ENCODE data around the gene LYL1.
"Not testable (repeated sequence)": the region's sequence is repeated elsewhere in the genome, so short reads cannot be mapped to it uniquely, and the experiment has no call there.

LYL1 gene

DNA sequence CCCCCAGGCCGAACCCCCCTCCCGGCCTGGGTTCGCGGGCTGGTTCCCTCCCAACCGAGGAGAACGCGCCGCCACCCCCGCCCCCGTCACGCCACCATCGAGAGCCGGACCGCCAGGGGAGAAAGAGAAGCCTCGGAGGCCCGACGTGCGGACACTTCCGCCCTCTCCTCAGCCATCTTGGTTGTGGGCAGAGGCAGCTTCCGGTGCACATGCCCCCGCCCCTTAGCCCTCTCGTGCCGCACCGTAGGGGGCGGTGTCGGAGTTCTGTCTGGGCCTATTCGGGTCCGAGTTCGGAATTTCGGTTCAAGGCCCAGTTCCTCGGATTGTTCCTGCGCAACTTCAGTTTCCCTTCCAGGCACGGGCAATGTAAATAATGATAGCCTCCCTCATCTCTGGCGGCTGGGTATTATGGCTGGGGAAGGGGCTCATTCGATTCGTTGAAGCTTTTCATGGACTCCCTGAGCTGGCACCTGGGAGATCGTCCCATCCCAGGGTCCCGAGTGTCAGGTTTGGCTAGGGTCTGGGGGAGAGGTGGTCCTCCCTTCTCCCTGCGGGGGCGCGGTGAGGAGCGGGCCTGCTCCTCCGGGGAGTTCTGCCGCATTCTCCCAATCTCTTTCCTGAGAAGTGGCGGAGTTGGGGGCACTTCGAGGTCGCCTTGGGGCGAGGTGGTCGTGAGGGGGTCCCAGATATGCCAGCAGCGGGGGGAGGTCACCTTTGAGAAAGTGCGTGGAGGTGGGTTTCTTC lies 47.7 kb upstream of the LYL1 start, which contains the start of the genes IER2 and STX10:
TSS of gene IER2 (plus strand) at position 225 of the 744 bp plus-strand sequence. CDS start 2,776 bp downstream, outside the sequence.
TSS of gene STX10 (minus strand) at position 189 of the 744 bp plus-strand sequence. CDS start 202 bp downstream, outside the sequence.
- H3K4me2 ChIP-seq (ENCODE audit: low read length, poor library complexity, severe bottlenecking) = peak within 1 kb of the TSS; percentile 85
- peak within 1 kb of the TSS; percentile 42 to 57 for H3K23ac ChIP-seq (ENCODE audit: low read length in 2 of 2)
- H3K36me3 ChIP-seq (ENCODE audit: control insufficient read depth in 1 of 2, insufficient read depth in 2 of 2, low read depth in 1 of 2, low read length in 2 of 2) = peaks cover 9 to 15% of the 10 kb centered on the region in 2 experiments
- peaks cover 18% of the 10 kb centered on the region for H3K4me1 ChIP-seq (ENCODE audit: control insufficient read depth, insufficient read depth, low read depth, low read length)
- H2BK12ac ChIP-seq (ENCODE audit: low read length in 2 of 2) = peak within 1 kb of the TSS; percentile 52 to 75
- peak within 1 kb of the TSS; percentile 79 for H2AK5ac ChIP-seq (ENCODE audit: low read length, severe bottlenecking)
- H2BK120ac ChIP-seq (ENCODE audit: low read depth, low read length) = peak within 1 kb of the TSS; percentile 97
- H3K4ac ChIP-seq (ENCODE audit: low read depth in 1 of 2, low read length in 2 of 2) = peak within 1 kb of the TSS; percentile 98
- under 1% methylated on average over 47 of the region's 51 CpGs for WGBS
- peak within 1 kb of the TSS; percentile 99 for H4K8ac ChIP-seq (ENCODE audit: low read length)
- H3K27ac ChIP-seq (ENCODE audit: low read length, poor library complexity, severe bottlenecking) = peak within 1 kb of the TSS; percentile 98
- H4K91ac ChIP-seq (ENCODE audit: low read length) = peak within 1 kb of the TSS; percentile 99
- no peaks in the 10 kb centered on the region for H3K27me3 ChIP-seq (ENCODE audit: control insufficient read depth in 1 of 2, insufficient read depth in 1 of 2, low read length in 2 of 2)
- peak within 1 kb of the TSS; percentile 97 for H2BK5ac ChIP-seq (ENCODE audit: low read depth, low read length, poor library complexity, severe bottlenecking)
- DNase-seq = peak; percentile 97
- peak within 1 kb of the TSS; percentile 84 to 98 for H3K14ac ChIP-seq (ENCODE audit: low read length in 2 of 2)
- H3K9me3 ChIP-seq (ENCODE audit: control insufficient read depth, low read length) = no peaks in the 10 kb centered on the region
- peak within 1 kb of the TSS; percentile 99 for H3K9ac ChIP-seq (ENCODE audit: low read length)
- peaks cover 14% of the 10 kb centered on the region for H3K79me1 ChIP-seq (replicated peaks; ENCODE audit: low read length, poor library complexity, severe bottlenecking)
- H3K18ac ChIP-seq (ENCODE audit: low read depth in 1 of 2, low read length in 2 of 2) = peak within 1 kb of the TSS; percentile 95 to 98
- peak within 1 kb of the TSS; percentile 55 for H2AFZ ChIP-seq (ENCODE audit: low read depth, low read length)
- peak within 1 kb of the TSS; percentile 96 for H2BK15ac ChIP-seq (ENCODE audit: low read depth, poor library complexity, severe bottlenecking)
- peak within 1 kb of the TSS; percentile 71 to 94 for H3K4me3 ChIP-seq (ENCODE audit: insufficient read depth in 1 of 2, low read depth in 1 of 2, low read length in 2 of 2)

DNA sequence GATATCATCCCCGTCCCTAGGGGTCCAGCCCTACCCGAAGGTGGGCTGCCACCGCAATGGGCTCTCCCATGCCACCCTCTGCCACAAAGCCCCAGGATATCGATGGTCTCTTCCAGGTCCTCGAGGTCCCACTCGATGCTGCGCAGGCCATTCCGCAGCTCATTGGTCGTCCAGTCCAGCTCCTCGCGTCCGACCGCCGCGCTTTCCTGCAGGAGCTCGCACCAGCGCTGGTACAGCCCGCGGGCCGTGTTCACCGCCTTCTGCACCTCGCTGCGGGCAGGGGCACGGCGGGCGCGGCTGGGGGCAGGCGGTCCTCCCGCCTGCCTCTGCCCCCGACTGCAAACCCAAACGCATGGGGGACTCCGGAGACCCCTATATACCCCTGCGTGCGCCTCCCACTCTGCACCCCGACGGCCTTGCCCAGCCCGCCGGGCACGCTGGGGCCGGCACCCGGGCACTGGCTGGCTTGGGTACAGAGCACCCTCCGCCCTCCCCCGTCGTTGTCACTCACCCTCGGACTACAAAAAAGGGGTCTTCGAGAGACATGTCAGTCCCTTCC lies 47.0 kb upstream of the LYL1 start:
- Histone ChIP-seq H2AFZ (ENCODE audit: low read depth, low read length) (peak overlapping the region; percentile 55), H3K4me3 (ENCODE audit: insufficient read depth in 1 of 2, low read depth in 1 of 2, low read length in 2 of 2) (peak overlapping the region; percentile 71 to 94), H2BK15ac (ENCODE audit: low read depth, poor library complexity, severe bottlenecking) (peak overlapping the region; percentile 63), H3K4ac (ENCODE audit: low read depth in 1 of 2, low read length in 2 of 2) (peak overlapping the region; percentile 8 to 60), H3K9me3 (ENCODE audit: control insufficient read depth, low read length) (no peaks in the 10 kb centered on the region), H3K4me1 (ENCODE audit: control insufficient read depth, insufficient read depth, low read depth, low read length) (peaks cover 16% of the 10 kb centered on the region), H4K8ac (ENCODE audit: low read length) (peak overlapping the region; percentile 82), H3K14ac (ENCODE audit: low read length in 2 of 2) (no peak overlapping the region), H3K79me1 (replicated peaks; ENCODE audit: low read length, poor library complexity, severe bottlenecking) (peaks cover 18% of the 10 kb centered on the region), H3K18ac (ENCODE audit: low read depth in 1 of 2, low read length in 2 of 2) (peak overlapping the region; percentile 84 to 86), H2BK5ac (ENCODE audit: low read depth, low read length, poor library complexity, severe bottlenecking) (no peak overlapping the region), H2BK12ac (ENCODE audit: low read length in 2 of 2) (peak overlapping the region in 1 of 2 experiments; percentile 11), H3K27ac (ENCODE audit: low read length, poor library complexity, severe bottlenecking) (no peak overlapping the region), H3K27me3 (ENCODE audit: control insufficient read depth in 1 of 2, insufficient read depth in 1 of 2, low read length in 2 of 2) (no peaks in the 10 kb centered on the region), H2AK5ac (ENCODE audit: low read length, severe bottlenecking) (no peak overlapping the region), H3K9ac (ENCODE audit: low read length) (peak overlapping the region; percentile 99), H3K36me3 (ENCODE audit: control insufficient read depth in 1 of 2, insufficient read depth in 2 of 2, low read depth in 1 of 2, low read length in 2 of 2) (peaks cover 15 to 21% of the 10 kb centered on the region in 2 experiments), H4K91ac (ENCODE audit: low read length) (peak overlapping the region; percentile 67), H3K4me2 (ENCODE audit: low read length, poor library complexity, severe bottlenecking) (peak overlapping the region; percentile 85), H2BK120ac (ENCODE audit: low read depth, low read length) (peak overlapping the region; percentile 86), H3K23ac (ENCODE audit: low read length in 2 of 2) (peak overlapping the region in 1 of 2 experiments; percentile 57)
- DNase-seq = peak; percentile 62
- WGBS = 2% methylated on average over 44 of the region's 46 CpGs

DNA sequence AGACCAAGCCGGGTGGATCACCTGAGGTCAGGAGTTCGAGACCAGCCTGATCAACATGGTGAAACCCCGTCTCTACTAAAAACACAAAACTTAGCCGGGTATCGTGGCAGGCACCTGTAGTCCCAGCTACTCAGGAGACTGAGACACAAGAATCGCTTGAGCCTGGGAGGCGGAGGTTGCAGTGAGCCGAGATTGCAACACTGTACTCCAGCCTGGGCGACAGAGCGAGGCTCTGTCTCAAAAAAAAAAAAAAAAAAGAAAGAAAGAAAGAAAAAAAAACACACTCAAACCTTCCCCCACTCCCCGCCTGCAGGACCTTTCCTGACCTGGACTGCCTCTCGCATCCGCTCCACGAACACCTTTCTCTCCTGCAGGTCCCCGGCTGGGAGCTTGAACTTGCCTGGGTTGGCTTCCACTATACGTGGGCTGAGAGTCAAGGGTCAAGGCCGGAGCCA lies 46.5 kb upstream of the LYL1 start:
- H3K4ac ChIP-seq (ENCODE audit: low read depth in 1 of 2, low read length in 2 of 2) = peak overlapping the region; percentile 8 to 60
- H3K14ac ChIP-seq (ENCODE audit: low read length in 2 of 2); H2AK5ac ChIP-seq (ENCODE audit: low read length, severe bottlenecking); H2BK12ac ChIP-seq (ENCODE audit: low read length in 2 of 2); H3K27me3 ChIP-seq (ENCODE audit: control insufficient read depth in 1 of 2, insufficient read depth in 1 of 2, low read length in 2 of 2); H2BK15ac ChIP-seq (ENCODE audit: low read depth, poor library complexity, severe bottlenecking); H3K9me3 ChIP-seq (ENCODE audit: control insufficient read depth, low read length); H2BK120ac ChIP-seq (ENCODE audit: low read depth, low read length); H2AFZ ChIP-seq (ENCODE audit: low read depth, low read length); H3K27ac ChIP-seq (ENCODE audit: low read length, poor library complexity, severe bottlenecking); H2BK5ac ChIP-seq (ENCODE audit: low read depth, low read length, poor library complexity, severe bottlenecking); DNase-seq; H4K91ac ChIP-seq (ENCODE audit: low read length): not testable (repeated sequence)
- H3K79me1 ChIP-seq (replicated peaks; ENCODE audit: low read length, poor library complexity, severe bottlenecking) = peaks cover 21% of the 10 kb centered on the region
- H3K9ac ChIP-seq (ENCODE audit: low read length) = peak overlapping the region; percentile 99
- peak overlapping the region; percentile 85 for H3K4me2 ChIP-seq (ENCODE audit: low read length, poor library complexity, severe bottlenecking)
- peak overlapping the region; percentile 84 to 86 for H3K18ac ChIP-seq (ENCODE audit: low read depth in 1 of 2, low read length in 2 of 2)
- peaks cover 16 to 26% of the 10 kb centered on the region in 2 experiments for H3K36me3 ChIP-seq (ENCODE audit: control insufficient read depth in 1 of 2, insufficient read depth in 2 of 2, low read depth in 1 of 2, low read length in 2 of 2)
- H3K4me1 ChIP-seq (ENCODE audit: control insufficient read depth, insufficient read depth, low read depth, low read length) = peaks cover 16% of the 10 kb centered on the region
- WGBS = 57% methylated on average over 12 of the region's 17 CpGs
- H4K8ac ChIP-seq (ENCODE audit: low read length) = peak overlapping the region; percentile 52
- H3K23ac ChIP-seq (ENCODE audit: low read length in 2 of 2) = peak overlapping the region in 1 of 2 experiments; percentile 57
- H3K4me3 ChIP-seq (ENCODE audit: insufficient read depth in 1 of 2, low read depth in 1 of 2, low read length in 2 of 2) = peak overlapping the region; percentile 71 to 94

All from mesenchymal stem cell (in vitro differentiated cells and primary cell).